Activated CD8-positive, alpha-beta T cell treated with anti-CD3 and anti-CD28 coated beads, Interleukin-2, amount 10 ng/mL, durations not matched to agents 7 days and 5 days (primary cell): Measurements from ENCODE around the gene PON1. TPM values are rescaled to one million over a fixed set of nuclear protein-coding genes. Genes with fewer than 3 reads are reported as not detected.

ENCODE experiments used
- ATAC-seq: fragments of 150-1000 bp; cut with Tn5 transposase; one replicate; pipeline ENCODE4 v1.10.0; 2021; ENCODE audit warnings: moderate library complexity
- CTCF ChIA-PET: fragments of 350-600 bp; sonication (Branson Sonifier 250); formaldehyde crosslinking; loops from one replicate; lab custom pipeline; 2021; ENCODE audit warnings: antibody characterized with exemption; lab: Charles Lee
- POLR2A ChIA-PET: fragments of 350-600 bp; sonication (Branson Sonifier 250); formaldehyde crosslinking; loops from one replicate; lab custom pipeline; 2021; ENCODE audit warnings: antibody characterized with exemption; lab: Charles Lee
- DNase-seq: peaks from one replicate; pipeline ENCODE4 v3.0.0-alpha.2; 2020
- H3K27ac Mint-ChIP-seq: one replicate; pipeline ENCODE4 v1.8.0; 2021; ENCODE audit warnings: mild to moderate bottlenecking, mixed read lengths
- H3K27me3 Mint-ChIP-seq: one replicate; pipeline ENCODE4 v1.8.0; 2021; ENCODE audit warnings: low read depth, mixed read lengths
- H3K36me3 Mint-ChIP-seq: one replicate; pipeline ENCODE4 v1.8.0; 2021; ENCODE audit warnings: low read depth, mixed read lengths
- H3K4me1 Mint-ChIP-seq: one replicate; pipeline ENCODE4 v1.8.0; 2021; ENCODE audit warnings: low read depth, mixed read lengths
- H3K4me3 Mint-ChIP-seq: one replicate; pipeline ENCODE4 v1.8.0; 2021; ENCODE audit warnings: mild to moderate bottlenecking, mixed read lengths
- H3K9me3 Mint-ChIP-seq: one replicate; pipeline ENCODE4 v1.8.0; 2022; ENCODE audit warnings: mixed read lengths; ENCODE audit not compliant: insufficient read depth
- total RNA-seq, 2 experiments: library from RNA; stranded (reverse); gene quantifications; one replicate each; pipeline ENCODE4 v1.2.3, GENCODE V29; 2021

Gene PON1
- total RNA-seq, 2 experiments from 2014 or later: not detected

GRCh38 chr7:95330961-95331337, 6.6 kb upstream of the PON1 start:
- POLR2A ChIA-PET: no interaction called here
- peak overlapping the region; percentile 48 for H3K4me3 Mint-ChIP-seq
- peaks cover 3% of the 10 kb centered on the region for H3K27me3 Mint-ChIP-seq
- ATAC-seq: peak; percentile 31
- CTCF ChIA-PET: interaction anchor here (0.6 to 1.0 kb wide), 2 partner anchors 20 to 65 kb away, joined by 3 read pairs; partner anchors contain the start of gene PON3
- DNase-seq: no peak
- H3K36me3 Mint-ChIP-seq: no peaks in the 10 kb centered on the region
- no peaks in the 10 kb centered on the region for H3K9me3 Mint-ChIP-seq
- H3K4me1 Mint-ChIP-seq: peaks cover 11% of the 10 kb centered on the region
- H3K27ac Mint-ChIP-seq: peak overlapping the region; percentile 63

GRCh38 chr7:95330204-95330960, 6.0 kb upstream of the PON1 start:
- Mint-ChIP-seq H3K27ac (peak overlapping the region; percentile 63), H3K27me3 (peaks cover 6% of the 10 kb centered on the region), H3K36me3 (no peaks in the 10 kb centered on the region), H3K4me3 (peak overlapping the region; percentile 48), H3K4me1 (peaks cover 11% of the 10 kb centered on the region), H3K9me3 (no peaks in the 10 kb centered on the region)
- ChIA-PET POLR2A (no interaction called here), CTCF (interaction anchor here (0.6 to 1.0 kb wide), 2 partner anchors 20 to 66 kb away, joined by 3 read pairs; partner anchors contain the start of gene PON3)
- peak; percentile 96 for ATAC-seq
- DNase-seq: no peak

GRCh38 chr7:95327356-95327755, 3.0 kb upstream of the PON1 start:
- Mint-ChIP-seq H3K4me3 (no peak overlapping the region), H3K9me3 (no peaks in the 10 kb centered on the region), H3K4me1 (peaks cover 16% of the 10 kb centered on the region), H3K27ac (no peak overlapping the region), H3K36me3 (no peaks in the 10 kb centered on the region), H3K27me3 (peaks cover 11% of the 10 kb centered on the region)
- POLR2A ChIA-PET: no interaction called here
- CTCF ChIA-PET: no interaction called here
- DNase-seq: no peak
- ATAC-seq: no peak

- ChIA-PET CTCF (interaction anchor here (0.7 to 1.3 kb wide), 2 partner anchors 73 to 153 kb away, joined by 3 read pairs; partner anchors contain the start of gene PON3), POLR2A (no interaction called here)
- no peak overlapping the region for H3K4me3 Mint-ChIP-seq
- H3K36me3 Mint-ChIP-seq: no peaks in the 10 kb centered on the region
- H3K9me3 Mint-ChIP-seq: no peaks in the 10 kb centered on the region
- ATAC-seq: no peak
- peaks cover 11% of the 10 kb centered on the region for H3K27me3 Mint-ChIP-seq
- DNase-seq: no peak
- H3K27ac Mint-ChIP-seq: no peak overlapping the region
- H3K4me1 Mint-ChIP-seq: peaks cover 5% of the 10 kb centered on the region
These were observed 762 bp downstream of the PON1 start for GRCh38 chr7:95323410-95324129.

- Mint-ChIP-seq H3K36me3 (no peaks in the 10 kb centered on the region), H3K27me3 (peaks cover 11% of the 10 kb centered on the region), H3K9me3 (no peaks in the 10 kb centered on the region), H3K4me1 (peaks cover 5% of the 10 kb centered on the region), H3K4me3 (no peak overlapping the region), H3K27ac (no peak overlapping the region)
- ATAC-seq (no peak), DNase-seq (no peak)
- ChIA-PET POLR2A (no interaction called here), CTCF (interaction anchor here (0.7 to 1.3 kb wide), 2 partner anchors 73 to 154 kb away, joined by 3 read pairs; partner anchors contain the start of gene PON3)
These were observed 1.5 kb downstream of the PON1 start for GRCh38 chr7:95322854-95323253.

- Mint-ChIP-seq H3K27me3 (peaks cover 11% of the 10 kb centered on the region), H3K9me3 (no peaks in the 10 kb centered on the region), H3K4me3 (no peak overlapping the region), H3K27ac (no peak overlapping the region), H3K4me1 (peaks cover 5% of the 10 kb centered on the region), H3K36me3 (no peaks in the 10 kb centered on the region)
- POLR2A ChIA-PET: no interaction called here
- DNase-seq: no peak
- CTCF ChIA-PET: no interaction called here
- no peak for ATAC-seq
These were observed 1.9 kb downstream of the PON1 start for GRCh38 chr7:95322396-95322795.

- peaks cover 5% of the 10 kb centered on the region for H3K4me1 Mint-ChIP-seq
- no peak overlapping the region for H3K4me3 Mint-ChIP-seq
- H3K36me3 Mint-ChIP-seq: no peaks in the 10 kb centered on the region
- no peak for ATAC-seq
- CTCF ChIA-PET: no interaction called here
- peaks cover 9% of the 10 kb centered on the region for H3K27me3 Mint-ChIP-seq
- POLR2A ChIA-PET: no interaction called here
- DNase-seq: no peak
- H3K9me3 Mint-ChIP-seq: no peaks in the 10 kb centered on the region
- no peak overlapping the region for H3K27ac Mint-ChIP-seq
These were observed 2.6 kb downstream of the PON1 start for GRCh38 chr7:95321720-95322119.

- H3K9me3 Mint-ChIP-seq: no peaks in the 10 kb centered on the region
- peaks cover 5% of the 10 kb centered on the region for H3K4me1 Mint-ChIP-seq
- POLR2A ChIA-PET: no interaction called here
- H3K4me3 Mint-ChIP-seq: no peak overlapping the region
- CTCF ChIA-PET: no interaction called here
- H3K27ac Mint-ChIP-seq: no peak overlapping the region
- H3K36me3 Mint-ChIP-seq: no peaks in the 10 kb centered on the region
- ATAC-seq (no peak), DNase-seq (no peak)
- peaks cover 9% of the 10 kb centered on the region for H3K27me3 Mint-ChIP-seq
These were observed 3.7 kb downstream of the PON1 start for GRCh38 chr7:95320651-95321050.

- H3K4me3 Mint-ChIP-seq: no peak overlapping the region
- no peaks in the 10 kb centered on the region for H3K9me3 Mint-ChIP-seq
- DNase-seq (no peak), ATAC-seq (no peak)
- no peaks in the 10 kb centered on the region for H3K4me1 Mint-ChIP-seq
- no peaks in the 10 kb centered on the region for H3K27me3 Mint-ChIP-seq
- H3K27ac Mint-ChIP-seq: no peak overlapping the region
- no peaks in the 10 kb centered on the region for H3K36me3 Mint-ChIP-seq
- POLR2A ChIA-PET: no interaction called here
- CTCF ChIA-PET: interaction anchor here (0.8 kb wide), 1 partner anchor 157 kb away, joined by 3 read pairs; no protein-coding TSS in a partner anchor
These were observed 4.8 kb downstream of the PON1 start for GRCh38 chr7:95319570-95319969.

GRCh38 chr7:95318501-95319100, 5.7 kb downstream of the PON1 start:
- Mint-ChIP-seq H3K27ac (no peak overlapping the region), H3K4me3 (no peak overlapping the region), H3K9me3 (no peaks in the 10 kb centered on the region), H3K27me3 (no peaks in the 10 kb centered on the region), H3K4me1 (no peaks in the 10 kb centered on the region), H3K36me3 (no peaks in the 10 kb centered on the region)
- DNase-seq (no peak), ATAC-seq (no peak)
- POLR2A ChIA-PET: no interaction called here
- CTCF ChIA-PET: no interaction called here

- Mint-ChIP-seq H3K27me3 (no peaks in the 10 kb centered on the region), H3K4me1 (no peaks in the 10 kb centered on the region), H3K4me3 (no peak overlapping the region), H3K27ac (no peak overlapping the region), H3K36me3 (no peaks in the 10 kb centered on the region), H3K9me3 (no peaks in the 10 kb centered on the region)
- no peak for ATAC-seq
- CTCF ChIA-PET: no interaction called here
- POLR2A ChIA-PET: no interaction called here
- no peak for DNase-seq
These were observed 6.4 kb downstream of the PON1 start for GRCh38 chr7:95317966-95318365.

GRCh38 chr7:95317546-95317945, 6.8 kb downstream of the PON1 start:
- POLR2A ChIA-PET: no interaction called here
- Mint-ChIP-seq H3K27me3 (no peaks in the 10 kb centered on the region), H3K9me3 (no peaks in the 10 kb centered on the region), H3K36me3 (no peaks in the 10 kb centered on the region), H3K4me3 (no peak overlapping the region), H3K27ac (no peak overlapping the region), H3K4me1 (no peaks in the 10 kb centered on the region)
- DNase-seq (no peak), ATAC-seq (no peak)
- CTCF ChIA-PET: no interaction called here
